Measurements from ENCODE around the gene ANKFN1. TPM values are rescaled to one million over a fixed set of nuclear protein-coding genes. Genes with fewer than 3 reads are reported as not detected.

ANKFN1 gene
- total RNA-seq, 2 donors from 2014 or later, result 3.0 to 7.3 TPM

- no peak overlapping the region for H3K4me3 ChIP-seq
- H3K27ac ChIP-seq, result no peak overlapping the region
- 85% methylated on average over 1 of the region's 1 CpG for WGBS
- no peaks in the 10 kb centered on the region for H3K4me1 ChIP-seq (replicated peaks)
- TF ChIP-seq CTCF (IDR thresholded peaks at IDR 0.05) (no peak), POLR2AphosphoS5 (IDR thresholded peaks at IDR 0.05) (no peak), POLR2A (IDR thresholded peaks at IDR 0.05) (no peak)
- no peaks in the 10 kb centered on the region for H3K27me3 ChIP-seq (replicated peaks; ENCODE audit: insufficient read depth)
- intact Hi-C loops (cut with DNase I), result loop anchor here (10.0 kb wide), 1 partner anchor 472 kb away; no protein-coding TSS in a partner anchor
- DNase-seq (ENCODE audit: low spot score), result no peak
- H3K9me3 ChIP-seq, result no peaks in the 10 kb centered on the region
- H3K36me3 ChIP-seq, result no peaks in the 10 kb centered on the region
These were observed 163.3 kb downstream of the ANKFN1 start for GRCh38 chr17:56316604-56317003.

- no peaks in the 10 kb centered on the region for H3K4me1 ChIP-seq (replicated peaks)
- no peak for DNase-seq (ENCODE audit: low spot score)
- H3K27ac ChIP-seq, result no peak overlapping the region
- intact Hi-C loops (cut with DNase I), result loop anchor here (10.0 kb wide), 1 partner anchor 473 kb away; no protein-coding TSS in a partner anchor
- no peaks in the 10 kb centered on the region for H3K36me3 ChIP-seq
- H3K4me3 ChIP-seq, result no peak overlapping the region
- no peaks in the 10 kb centered on the region for H3K27me3 ChIP-seq (replicated peaks; ENCODE audit: insufficient read depth)
- TF ChIP-seq POLR2AphosphoS5 (IDR thresholded peaks at IDR 0.05) (no peak), CTCF (IDR thresholded peaks at IDR 0.05) (no peak), POLR2A (IDR thresholded peaks at IDR 0.05) (no peak)
- WGBS, result 78% methylated on average over 4 of the region's 4 CpGs
- no peaks in the 10 kb centered on the region for H3K9me3 ChIP-seq
These were observed 164.3 kb downstream of the ANKFN1 start for GRCh38 chr17:56317351-56318208.

- Histone ChIP-seq H3K4me3 (no peak overlapping the region), H3K9me3 (no peaks in the 10 kb centered on the region), H3K4me1 (replicated peaks) (no peaks in the 10 kb centered on the region), H3K27me3 (replicated peaks; ENCODE audit: insufficient read depth) (no peaks in the 10 kb centered on the region), H3K27ac (no peak overlapping the region), H3K36me3 (no peaks in the 10 kb centered on the region)
- intact Hi-C loops (cut with DNase I), result loop anchor here (10.0 kb wide), 1 partner anchor 475 kb away; no protein-coding TSS in a partner anchor
- peak; percentile 10 for DNase-seq (ENCODE audit: low spot score)
- TF ChIP-seq CTCF (IDR thresholded peaks at IDR 0.05) (peak in 3 of 4 experiments; percentile 59 to 71 (median 68)), POLR2AphosphoS5 (IDR thresholded peaks at IDR 0.05) (no peak)
- WGBS, result 41% methylated on average over 3 of the region's 3 CpGs
These were observed 166.3 kb downstream of the ANKFN1 start for GRCh38 chr17:56319531-56319930.

GRCh38 chr17:56320443-56320842, 167.2 kb downstream of the ANKFN1 start:
- DNase-seq (ENCODE audit: low spot score), result no peak
- H3K4me3 ChIP-seq, result no peak overlapping the region
- H3K9me3 ChIP-seq, result no peaks in the 10 kb centered on the region
- no peaks in the 10 kb centered on the region for H3K27me3 ChIP-seq (replicated peaks; ENCODE audit: insufficient read depth)
- H3K27ac ChIP-seq, result no peak overlapping the region
- 21% methylated on average over 7 of the region's 7 CpGs for WGBS
- no peaks in the 10 kb centered on the region for H3K36me3 ChIP-seq
- no peaks in the 10 kb centered on the region for H3K4me1 ChIP-seq (replicated peaks)
- intact Hi-C loops (cut with DNase I), result loop anchor here (5.0 kb wide), 1 partner anchor 188 kb away; no protein-coding TSS in a partner anchor
- no peak for TF ChIP-seq CTCF (IDR thresholded peaks at IDR 0.05)
- TF ChIP-seq POLR2A (IDR thresholded peaks at IDR 0.05), result no peak
- TF ChIP-seq POLR2AphosphoS5 (IDR thresholded peaks at IDR 0.05), result no peak
